HEK293 (cell line): ENCODE data around the gene MAPT.

Experiments
- CTCF ChIA-PET: fragments of 350-600 bp; formaldehyde crosslinking; extraction: SDS; loops from one replicate; lab custom pipeline; 2021; ENCODE audit warnings: antibody characterized with exemption; lab: Yijun Ruan, JAX
- POLR2A ChIA-PET: fragments of 300-600 bp; formaldehyde crosslinking; extraction: SDS; loops from one replicate; lab custom pipeline; 2020; ENCODE audit warnings: antibody characterized with exemption, inconsistent platforms; lab: Yijun Ruan, JAX
- H3K27ac ChIP-seq: fragments of 200-500 bp; sonication (Bioruptor generic); 2 replicates; pipeline ENCODE4 v1.5.1; 2014; ENCODE audit warnings: low read depth, low read length, control low read depth, inconsistent platforms; ENCODE audit errors: extremely low read depth
- H3K36me3 ChIP-seq, 2 experiments: fragments of 200-500 bp in 1 of 2; sonication (Bioruptor generic) in 1 of 2; 1 replicate in 1 of 2; 2 replicates in 1 of 2; pipeline ENCODE4 v1.5.1; 2014 to 2017; ENCODE audit warnings: inconsistent platforms in 2 of 2, low read length in 2 of 2; ENCODE audit not compliant: control insufficient read depth in 2 of 2, insufficient read depth in 1 of 2
- H3K4me1 ChIP-seq: fragments of 200-500 bp; sonication (Bioruptor generic); 2 replicates; pipeline ENCODE4 v1.5.1; 2014; ENCODE audit warnings: mild to moderate bottlenecking, low read length, inconsistent platforms; ENCODE audit not compliant: control insufficient read depth, insufficient read depth
- H3K4me3 ChIP-seq: 2 replicates; pipeline ENCODE4 v1.5.1; 2011; ENCODE audit warnings: low read depth, mild to moderate bottlenecking, control low read depth, low read length, moderate library complexity
- H3K9me3 ChIP-seq: fragments of 200-500 bp; sonication (Bioruptor generic); 2 replicates; pipeline ENCODE4 v1.5.1; 2014; ENCODE audit warnings: low read depth, low read length, inconsistent platforms; ENCODE audit not compliant: control insufficient read depth, insufficient read depth
- CTCF ChIP-seq: fragments of 450-650 bp; formaldehyde crosslinking; IDR thresholded peaks from 2 replicates; pipeline ENCODE4 v1.5.1; 2016; ENCODE audit warnings: missing biosample characterization, missing genetic modification characterization
- GFI1B ChIP-seq: fragments of 450-650 bp; formaldehyde crosslinking; IDR thresholded peaks from 2 replicates; pipeline ENCODE4 v1.5.1; 2016; ENCODE audit warnings: missing biosample characterization, missing genetic modification characterization
- GLI4 ChIP-seq: fragments of 450-650 bp; formaldehyde crosslinking; IDR thresholded peaks from 2 replicates; pipeline ENCODE4 v1.5.1; 2016; ENCODE audit warnings: missing biosample characterization, missing genetic modification characterization
- IKZF3 ChIP-seq: fragments of 450-650 bp; IDR thresholded peaks from 2 replicates; pipeline ENCODE4 v1.5.0; 2018; ENCODE audit warnings: missing biosample characterization, mild to moderate bottlenecking, missing genetic modification characterization, moderate library complexity
- MYNN ChIP-seq: fragments of 450-650 bp; formaldehyde crosslinking; IDR thresholded peaks from 2 replicates; pipeline ENCODE4 v1.5.1; 2016; ENCODE audit warnings: missing biosample characterization, missing genetic modification characterization, borderline replicate concordance
- OSR2 ChIP-seq: fragments of 450-650 bp; formaldehyde crosslinking; IDR thresholded peaks from 2 replicates; pipeline ENCODE4 v1.5.1; 2016; ENCODE audit warnings: missing biosample characterization, missing genetic modification characterization
- PBX3 ChIP-seq: sonication (generic); formaldehyde crosslinking; IDR thresholded peaks from 2 replicates; pipeline ENCODE4 v1.8.1; 2022; ENCODE audit warnings: mild to moderate bottlenecking, moderate library complexity, missing genetic modification reagents
- PRDM4 ChIP-seq: fragments of 450-650 bp; formaldehyde crosslinking; IDR thresholded peaks from 2 replicates; pipeline ENCODE4 v1.5.1; 2017; ENCODE audit warnings: missing biosample characterization, missing genetic modification characterization
- SCRT2 ChIP-seq: fragments of 450-650 bp; formaldehyde crosslinking; IDR thresholded peaks from 2 replicates; pipeline ENCODE4 v1.5.1; 2016; ENCODE audit warnings: missing biosample characterization, missing genetic modification characterization
- YY1 ChIP-seq: fragments of 450-650 bp; formaldehyde crosslinking; IDR thresholded peaks from 2 replicates; pipeline ENCODE4 v1.5.1; 2018; ENCODE audit warnings: missing biosample characterization, missing genetic modification characterization
- YY2 ChIP-seq: fragments of 450-650 bp; formaldehyde crosslinking; IDR thresholded peaks from 2 replicates; pipeline ENCODE4 v1.5.1; 2016; ENCODE audit warnings: missing biosample characterization, missing genetic modification characterization
- ZBTB1 ChIP-seq: fragments of 450-650 bp; formaldehyde crosslinking; IDR thresholded peaks from 2 replicates; pipeline ENCODE4 v1.5.1; 2016; ENCODE audit warnings: missing biosample characterization, missing genetic modification characterization
- ZBTB11 ChIP-seq: fragments of 450-650 bp; formaldehyde crosslinking; conservative IDR thresholded peaks from 2 replicates; pipeline ENCODE4 v1.5.1; 2016; ENCODE audit warnings: low read depth, missing biosample characterization, missing genetic modification characterization
- ZNF114 ChIP-seq: fragments of 450-650 bp; formaldehyde crosslinking; IDR thresholded peaks from 2 replicates; pipeline ENCODE4 v1.5.0; 2017; ENCODE audit warnings: missing biosample characterization, missing genetic modification characterization
- ZNF138 ChIP-seq: fragments of 450-650 bp; formaldehyde crosslinking; IDR thresholded peaks from 2 replicates; pipeline ENCODE4 v1.5.1; 2016; ENCODE audit warnings: missing biosample characterization, missing genetic modification characterization, borderline replicate concordance
- ZNF211 ChIP-seq: fragments of 450-650 bp; formaldehyde crosslinking; IDR thresholded peaks from 2 replicates; pipeline ENCODE4 v1.5.1; 2016; ENCODE audit warnings: low read depth, missing biosample characterization, missing genetic modification characterization
- ZNF223 ChIP-seq: fragments of 450-650 bp; formaldehyde crosslinking; IDR thresholded peaks from 2 replicates; pipeline ENCODE4 v1.5.1; 2016; ENCODE audit warnings: missing biosample characterization, missing genetic modification characterization
- ZNF341 ChIP-seq: fragments of 450-650 bp; formaldehyde crosslinking; IDR thresholded peaks from 2 replicates; pipeline ENCODE4; 2016; ENCODE audit warnings: low read depth, missing biosample characterization, missing genetic modification characterization
- ZNF391 ChIP-seq: fragments of 450-650 bp; formaldehyde crosslinking; IDR thresholded peaks from 2 replicates; pipeline ENCODE4 v1.5.1; 2016; ENCODE audit warnings: low read depth, missing biosample characterization, missing genetic modification characterization, borderline replicate concordance
- ZNF423 ChIP-seq: fragments of 450-650 bp; formaldehyde crosslinking; IDR thresholded peaks from 2 replicates; pipeline ENCODE4 v1.5.1; 2016; ENCODE audit warnings: missing biosample characterization, missing genetic modification characterization
- ZNF433 ChIP-seq: fragments of 450-650 bp; formaldehyde crosslinking; IDR thresholded peaks from 2 replicates; pipeline ENCODE4 v1.5.1; 2016; ENCODE audit warnings: missing biosample characterization, missing genetic modification characterization, low read depth
- ZNF529 ChIP-seq: fragments of 450-650 bp; formaldehyde crosslinking; IDR thresholded peaks from 2 replicates; pipeline ENCODE4 v1.5.1; 2017; ENCODE audit warnings: missing genetic modification characterization, missing biosample characterization; ENCODE audit not compliant: insufficient replicate concordance
- ZNF561 ChIP-seq: fragments of 450-650 bp; IDR thresholded peaks from 2 replicates; pipeline ENCODE4 v1.5.1; 2018; ENCODE audit warnings: missing biosample characterization, missing genetic modification characterization, borderline replicate concordance
- ZNF768 ChIP-seq: fragments of 450-650 bp; formaldehyde crosslinking; IDR thresholded peaks from 2 replicates; pipeline ENCODE4 v1.5.1; 2018; ENCODE audit warnings: missing biosample characterization, mild to moderate bottlenecking, missing genetic modification characterization
- ZNF843 ChIP-seq: fragments of 450-650 bp; formaldehyde crosslinking; IDR thresholded peaks from 2 replicates; pipeline ENCODE4 v1.5.1; 2016; ENCODE audit warnings: missing biosample characterization, missing genetic modification characterization
- ZXDB ChIP-seq: fragments of 450-650 bp; formaldehyde crosslinking; IDR thresholded peaks from 2 replicates; pipeline ENCODE4 v1.5.1; 2016; ENCODE audit warnings: missing biosample characterization, missing genetic modification characterization

MAPT gene

GRCh38 chr17:46047856-46048255, 153.5 kb downstream of the MAPT start:
- H3K4me3 ChIP-seq = no peak overlapping the region
- CTCF ChIA-PET = interaction anchor here (6.0 kb wide), 1 partner anchor 11 kb away, joined by 64 read pairs; no protein-coding TSS in a partner anchor
- TF ChIP-seq ZNF433 (no peak), IKZF3 (tag by site-specific recombination) (no peak), YY1 (tag by site-specific recombination) (no peak), ZNF138 (tag by site-specific recombination) (no peak), ZNF423 (no peak), PBX3 (CRISPR knock-in tag) (no peak), ZNF768 (tag by site-specific recombination) (no peak), SCRT2 (tag by site-specific recombination) (no peak), ZNF561 (tag by site-specific recombination) (no peak), YY2 (tag by site-specific recombination) (no peak), ZBTB1 (no peak)
- TF ChIP-seq, all 188 proteins: peak for 0
- POLR2A ChIA-PET = no interaction called here
- Histone ChIP-seq H3K36me3 (peaks cover 53 to 80% of the 10 kb centered on the region in 2 experiments), H3K9me3 (no peaks in the 10 kb centered on the region), H3K27ac (no peak overlapping the region), H3K4me1 (peaks cover 12% of the 10 kb centered on the region)

- peaks cover 55 to 74% of the 10 kb centered on the region in 2 experiments for H3K36me3 ChIP-seq
- peaks cover 10% of the 10 kb centered on the region for H3K4me1 ChIP-seq
- ChIA-PET CTCF (interaction anchor here (0.7 to 3.0 kb wide), 3 partner anchors 9 to 144 kb away, joined by 3 to 17 read pairs (median 3); partner anchors contain the start of gene KANSL1), POLR2A (no interaction called here)
- H3K4me3 ChIP-seq = no peak overlapping the region
- no peak overlapping the region for H3K27ac ChIP-seq
- no peaks in the 10 kb centered on the region for H3K9me3 ChIP-seq
- TF ChIP-seq IKZF3 (tag by site-specific recombination) = no peak
- no peak for TF ChIP-seq ZNF223 (tag by site-specific recombination)
- no peak for TF ChIP-seq ZNF211 (tag by site-specific recombination)
- no peak for TF ChIP-seq ZNF114 (tag by site-specific recombination)
- no peak for TF ChIP-seq CTCF (tag by site-specific recombination)
- TF ChIP-seq ZBTB11 (tag by site-specific recombination) = no peak
- TF ChIP-seq ZNF843 (tag by site-specific recombination) = no peak
- no peak for TF ChIP-seq ZNF391
- TF ChIP-seq GLI4 = no peak
- no peak for TF ChIP-seq OSR2
- no peak for TF ChIP-seq PBX3 (CRISPR knock-in tag)
- no peak for TF ChIP-seq ZNF529 (tag by site-specific recombination)
- no peak for TF ChIP-seq GFI1B
- TF ChIP-seq ZNF341 (tag by site-specific recombination) = no peak
- no peak for TF ChIP-seq MYNN (tag by site-specific recombination)
- no peak for TF ChIP-seq ZXDB (tag by site-specific recombination)
- no peak for TF ChIP-seq PRDM4
These were observed 155.3 kb downstream of the MAPT start for GRCh38 chr17:46049656-46050055.
